ENCODE data around the gene ACOT12.
"Not testable (repeated sequence)": the region's sequence is repeated elsewhere in the genome, so short reads cannot be mapped to it uniquely, and the experiment has no call there.

ACOT12 gene

GRCh38 chr5:81349161-81349560 is 44.8 kb downstream of the ACOT12 start:
- Mint-ChIP-seq H3K4me3 (no peak overlapping the region), H3K4me1 (peaks cover 5% of the 10 kb centered on the region), H3K36me3 (ENCODE audit: low read depth) (no peaks in the 10 kb centered on the region), H3K27me3 (ENCODE audit: low read depth, poor library complexity) (no peaks in the 10 kb centered on the region), H3K9me3 (no peaks in the 10 kb centered on the region), H3K27ac (peak overlapping the region; percentile 20)
- DNase-seq, result no peak
- no peak for TF ChIP-seq CTCF (IDR thresholded peaks at IDR 0.05)

- no peak for TF ChIP-seq CTCF (IDR thresholded peaks at IDR 0.05)
- Mint-ChIP-seq H3K36me3 (ENCODE audit: low read depth) (no peaks in the 10 kb centered on the region), H3K9me3 (no peaks in the 10 kb centered on the region), H3K4me1 (peaks cover 5% of the 10 kb centered on the region), H3K27me3 (ENCODE audit: low read depth, poor library complexity) (no peaks in the 10 kb centered on the region), H3K4me3 (no peak overlapping the region), H3K27ac (no peak overlapping the region)
- DNase-seq, result no peak
Observed at GRCh38 chr5:81345411-81346003, 48.4 kb downstream of the ACOT12 start.

GRCh38 chr5:81344736-81345135 is 49.2 kb downstream of the ACOT12 start:
- Mint-ChIP-seq H3K36me3 (ENCODE audit: low read depth) (no peaks in the 10 kb centered on the region), H3K4me1 (peaks cover 5% of the 10 kb centered on the region), H3K27ac (no peak overlapping the region), H3K4me3 (no peak overlapping the region), H3K9me3 (no peaks in the 10 kb centered on the region), H3K27me3 (ENCODE audit: low read depth, poor library complexity) (no peaks in the 10 kb centered on the region)
- no peak for TF ChIP-seq CTCF (IDR thresholded peaks at IDR 0.05)
- DNase-seq, result no peak

GRCh38 chr5:81338213-81338612 is 55.7 kb downstream of the ACOT12 start:
- H3K4me3 Mint-ChIP-seq; H3K27me3 Mint-ChIP-seq (ENCODE audit: low read depth, poor library complexity); DNase-seq; H3K27ac Mint-ChIP-seq; H3K4me1 Mint-ChIP-seq; H3K36me3 Mint-ChIP-seq (ENCODE audit: low read depth); H3K9me3 Mint-ChIP-seq: not testable (repeated sequence)

GRCh38 chr5:81337803-81338202 is 56.1 kb downstream of the ACOT12 start:
- Mint-ChIP-seq H3K27me3 (ENCODE audit: low read depth, poor library complexity) (no peaks in the 10 kb centered on the region), H3K4me1 (peaks cover 8% of the 10 kb centered on the region), H3K9me3 (peaks cover 4% of the 10 kb centered on the region), H3K36me3 (ENCODE audit: low read depth) (no peaks in the 10 kb centered on the region), H3K4me3 (no peak overlapping the region), H3K27ac (no peak overlapping the region)
- no peak for TF ChIP-seq CTCF (IDR thresholded peaks at IDR 0.05)
- DNase-seq, result no peak

- no peak overlapping the region for H3K4me3 Mint-ChIP-seq
- H3K27me3 Mint-ChIP-seq (ENCODE audit: low read depth, poor library complexity), result no peaks in the 10 kb centered on the region
- peaks cover 4% of the 10 kb centered on the region for H3K9me3 Mint-ChIP-seq
- no peaks in the 10 kb centered on the region for H3K36me3 Mint-ChIP-seq (ENCODE audit: low read depth)
- no peak for DNase-seq
- H3K4me1 Mint-ChIP-seq, result peaks cover 8% of the 10 kb centered on the region
- H3K27ac Mint-ChIP-seq, result no peak overlapping the region
- no peak for TF ChIP-seq CTCF (IDR thresholded peaks at IDR 0.05)
Observed at GRCh38 chr5:81336556-81336955, 57.4 kb downstream of the ACOT12 start.
